Adrenal gland (tissue), 12 donors: ENCODE data around the gene RGS1. TPM values are rescaled to one million over a fixed set of nuclear protein-coding genes. Genes with fewer than 3 reads are reported as not detected.

Source experiments
- DNase-seq, 7 donors: peaks; one replicate each; pipeline ENCODE4 v3.0.0-alpha.2; 2019 to 2020
- H3K27ac ChIP-seq, 5 donors: fragments of 200-600 bp; sonication (generic) in 4 of 5; 1 replicate in 3 of 5; 2 replicates in 2 of 5; pipeline versions ENCODE4 v1.5.1 to v1.8.0; 2016 to 2020; ENCODE audit warnings: mild to moderate bottlenecking in 1 of 5
- H3K27me3 ChIP-seq: fragments of 200-600 bp; 2 replicates; pipeline ENCODE4 v1.8.0; 2021
- H3K36me3 ChIP-seq, 2 donors: fragments of 200-600 bp; replicated peaks in 1 of 2; 1 replicate in 1 of 2; 2 replicates in 1 of 2; pipeline versions ENCODE4 v1.5.1 to v1.8.0; 2018 to 2022
- H3K4me1 ChIP-seq, 2 donors: fragments of 200-600 bp; replicated peaks in 1 of 2; 1 replicate in 1 of 2; 2 replicates in 1 of 2; pipeline versions ENCODE4 v1.5.1 to v1.8.0; 2018 to 2021
- H3K4me3 ChIP-seq, 4 donors: fragments of 200-600 bp; sonication (generic) in 3 of 4; one replicate each; pipeline ENCODE4 v1.5.1; 2016 to 2018
- H3K9me3 ChIP-seq, 3 donors: fragments of 200-600 bp; sonication (generic) in 1 of 3; replicated peaks in 1 of 3; 1 replicate in 2 of 3; 2 replicates in 1 of 3; pipeline versions ENCODE4 v1.5.1 to v1.8.0; 2016 to 2021
- POLR2A ChIP-seq, 2 donors: fragments of 450-650 bp; IDR thresholded peaks; one replicate each; pipeline ENCODE4 v1.6.1; 2017; ENCODE audit warnings: antibody characterized with exemption in 2 of 2, mild to moderate bottlenecking in 2 of 2, moderate library complexity in 1 of 2
- WGBS, 4 donors: extraction: QIAGEN DNeasy Blood & Tissue Kit in 2 of 4; methylation state at CpG; one replicate each; pipeline versions ENCODE4 v1.1.5 to v1.1.7; 2013 to 2017; 5-methylcytosine and 5-hydroxymethylcytosine counted together
- intact Hi-C, 2 donors: fragments of 100-400 bp; cut with DNase I; formaldehyde crosslinking; loops; one replicate each; pipeline versions ENCODE4 v1.14.1 to v1.15.0; 2022 to 2023
- polyA plus RNA-seq, 3 donors: library from polyadenylated mRNA; stranded (reverse); fragments of 200-250 nt in 2 of 3; fragments of 350-450 nt in 1 of 3; fragmentation: Illumina TruSeq in 1 of 3; extraction: RNeasy Lipid Tissue Mini Kit (QIAGEN cat#74804) in 1 of 3; gene quantifications; one replicate each; pipeline ENCODE4 v1.2.3, GENCODE V29; 2013 to 2014
- total RNA-seq, 9 donors: library from RNA; depleted of rRNA in 4 of 9; stranded (reverse); fragments of >200 nt in 4 of 9; fragments of 120-200 nt in 1 of 9; fragmentation: NEBNext Ultra II Directional in 1 of 9; extraction: Animal tissue kit (Norgen Biotek cat#: 25700) in 1 of 9; gene quantifications; one replicate each; pipeline versions ENCODE4 v1.1.0 to v1.2.4, GENCODE V29; 2013 to 2023
- TF ChIP-seq, protein P1 (sequence below), 6 experiments: fragments of 450-650 bp in 4 of 6; fragments of 200-600 bp in 2 of 6; sonication (generic) in 1 of 6; IDR thresholded peaks; 1 replicate in 5 of 6; 2 replicates in 1 of 6; pipeline versions ENCODE4 v1.5.1 to v1.8.0; 2016 to 2021; ENCODE audit warnings: antibody characterized with exemption in 6 of 6, mild to moderate bottlenecking in 2 of 6, moderate library complexity in 1 of 6
- donor health status: healthy with polysubstance abuse.
- donor health status: Bipolar disorder and iron deficiency.
- donor health status: DM: yes; HTN: yes; CAD: no.
- donor health status: DM: no; HTN: no; CAD: no.
- donor health status: DM: no; HTN: no; CAD: no.
- donor health status: DM: yes; HTN: yes; CAD: no.

The RGS1 gene
- total and polyA plus RNA-seq, 12 donors = 2.4 to 124 (median 9.4) TPM

DNA sequence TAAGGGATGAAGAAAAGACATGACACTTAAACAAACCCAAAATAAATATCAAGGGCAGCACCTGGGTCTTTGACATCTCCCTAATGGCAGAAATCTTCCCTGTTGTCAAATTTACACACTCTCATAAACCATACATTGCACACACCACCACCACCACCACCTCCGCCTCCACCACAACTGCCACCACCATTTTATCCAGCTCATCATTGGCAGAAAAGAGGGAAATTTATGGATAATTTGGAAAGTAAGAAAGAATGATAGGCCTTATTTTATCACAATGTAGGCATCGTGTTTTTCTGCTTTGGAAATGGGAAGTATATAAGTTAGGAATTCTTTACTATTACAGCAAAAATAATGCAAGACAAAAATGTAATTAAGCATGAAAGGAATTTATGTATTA, 33.1 kb downstream of the RGS1 start:
- H3K27ac ChIP-seq = no peak overlapping the region
- TF ChIP-seq POLR2A (IDR thresholded peaks at IDR 0.05) = no peak
- TF ChIP-seq, protein P1, sequence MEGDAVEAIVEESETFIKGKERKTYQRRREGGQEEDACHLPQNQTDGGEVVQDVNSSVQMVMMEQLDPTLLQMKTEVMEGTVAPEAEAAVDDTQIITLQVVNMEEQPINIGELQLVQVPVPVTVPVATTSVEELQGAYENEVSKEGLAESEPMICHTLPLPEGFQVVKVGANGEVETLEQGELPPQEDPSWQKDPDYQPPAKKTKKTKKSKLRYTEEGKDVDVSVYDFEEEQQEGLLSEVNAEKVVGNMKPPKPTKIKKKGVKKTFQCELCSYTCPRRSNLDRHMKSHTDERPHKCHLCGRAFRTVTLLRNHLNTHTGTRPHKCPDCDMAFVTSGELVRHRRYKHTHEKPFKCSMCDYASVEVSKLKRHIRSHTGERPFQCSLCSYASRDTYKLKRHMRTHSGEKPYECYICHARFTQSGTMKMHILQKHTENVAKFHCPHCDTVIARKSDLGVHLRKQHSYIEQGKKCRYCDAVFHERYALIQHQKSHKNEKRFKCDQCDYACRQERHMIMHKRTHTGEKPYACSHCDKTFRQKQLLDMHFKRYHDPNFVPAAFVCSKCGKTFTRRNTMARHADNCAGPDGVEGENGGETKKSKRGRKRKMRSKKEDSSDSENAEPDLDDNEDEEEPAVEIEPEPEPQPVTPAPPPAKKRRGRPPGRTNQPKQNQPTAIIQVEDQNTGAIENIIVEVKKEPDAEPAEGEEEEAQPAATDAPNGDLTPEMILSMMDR (IDR thresholded peaks at IDR 0.05) = no peak
- no peaks in the 10 kb centered on the region for H3K9me3 ChIP-seq
- no peaks in the 10 kb centered on the region for H3K36me3 ChIP-seq
- peaks cover 0 to 21% of the 10 kb centered on the region in 2 donors for H3K4me1 ChIP-seq
- WGBS, 4 donors = 64 to 95% (median 91%) methylated on average over 2 of the region's 2 CpGs
- H3K4me3 ChIP-seq = no peak overlapping the region
- no peak for DNase-seq
- intact Hi-C loops = loop anchor here (2.0 to 5.0 kb wide), 2 partner anchors 131 to 132 kb away; no protein-coding TSS in a partner anchor
- no peaks in the 10 kb centered on the region for H3K27me3 ChIP-seq

DNA sequence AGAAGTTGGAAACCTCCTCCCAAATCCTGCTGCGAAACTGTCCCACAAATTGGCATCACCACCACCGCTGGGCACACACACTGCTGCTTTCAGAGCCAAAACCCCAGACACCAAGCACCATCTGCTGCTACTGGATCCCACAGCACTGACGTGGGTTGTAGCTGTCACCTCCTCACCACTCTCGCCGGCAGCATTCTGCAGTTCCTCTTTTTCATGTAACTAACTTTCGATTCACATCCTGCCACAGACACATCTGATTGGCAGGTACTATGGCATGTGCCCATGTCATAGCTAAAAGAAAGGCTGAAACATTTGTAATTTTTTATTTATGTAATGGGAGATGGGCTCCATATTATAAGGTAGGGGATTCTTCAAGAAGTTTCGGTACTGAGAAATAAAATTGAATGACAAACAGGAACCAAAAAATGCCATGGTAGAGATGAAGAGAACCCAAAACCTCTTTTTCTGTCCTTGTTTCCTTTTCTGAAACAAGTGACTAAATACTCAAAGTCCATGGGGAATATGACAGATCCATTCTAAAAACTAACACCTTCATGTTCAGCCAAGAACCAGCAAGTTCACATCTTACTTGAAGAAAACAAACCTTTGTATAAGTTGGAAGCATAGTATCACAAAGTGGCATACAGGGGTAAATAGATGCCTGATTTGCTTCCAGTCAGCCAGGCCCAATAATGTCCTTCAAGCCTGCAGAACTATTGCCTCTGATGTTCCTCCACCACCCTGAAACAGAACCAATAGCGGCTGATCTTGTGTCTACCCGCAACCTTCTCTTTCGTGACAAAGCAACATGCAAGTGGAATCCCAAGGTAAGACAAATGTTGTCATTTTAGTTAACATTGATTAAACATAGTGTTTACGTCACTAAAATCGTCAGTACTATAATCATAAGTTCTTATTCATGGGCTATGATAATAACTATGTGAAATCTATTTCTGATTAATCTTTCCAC, 33.8 kb downstream of the RGS1 start:
- Histone ChIP-seq H3K4me3 (no peak overlapping the region), H3K9me3 (no peaks in the 10 kb centered on the region), H3K27ac (no peak overlapping the region), H3K36me3 (no peaks in the 10 kb centered on the region), H3K27me3 (no peaks in the 10 kb centered on the region), H3K4me1 (peaks cover 0 to 21% of the 10 kb centered on the region in 2 donors)
- intact Hi-C loops = loop anchor here (2.0 to 10.0 kb wide), 3 partner anchors 132 to 185 kb away; no protein-coding TSS in a partner anchor
- peak; percentile 22 to 69 (median 57) for DNase-seq
- 68 to 78% (median 74%) methylated on average over 12 of the region's 12 CpGs for WGBS, 4 donors
- no peak for TF ChIP-seq POLR2A (IDR thresholded peaks at IDR 0.05)
- TF ChIP-seq, protein P1 (IDR thresholded peaks at IDR 0.05) = no peak

DNA sequence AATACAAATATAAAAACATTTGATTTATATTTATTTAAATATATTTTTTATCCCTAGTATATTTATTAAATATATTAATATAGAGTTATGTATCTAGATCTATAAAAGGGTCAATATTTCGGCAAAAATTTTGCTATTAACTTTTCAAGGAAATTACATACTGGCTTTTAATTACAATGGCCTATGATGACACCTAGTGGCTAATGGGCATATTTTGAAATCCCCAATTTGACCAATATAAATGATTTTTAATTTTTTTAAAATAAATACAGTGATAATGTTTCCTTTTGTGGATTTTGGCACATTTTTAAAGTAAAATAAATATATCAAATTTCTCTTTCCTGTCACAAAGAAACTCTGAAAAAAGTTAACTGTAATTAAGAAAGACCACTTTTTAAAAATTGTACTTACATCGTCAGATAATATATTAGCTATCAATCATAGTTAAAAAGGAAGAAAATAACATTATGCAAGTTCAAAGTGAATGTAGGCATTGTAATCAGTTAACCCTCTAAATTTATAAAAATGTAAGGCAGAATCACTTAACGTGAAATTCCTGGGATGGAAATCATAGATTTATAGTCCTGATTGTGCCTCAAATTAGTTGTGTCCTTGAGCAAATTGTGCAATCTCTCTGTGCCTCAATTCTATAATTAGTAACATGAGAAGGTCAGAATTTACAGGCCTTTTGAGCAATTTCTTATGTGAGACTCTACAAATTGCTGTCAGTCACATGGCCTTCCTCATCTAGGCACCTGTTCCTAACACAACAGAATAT, 34.7 kb downstream of the RGS1 start:
- H3K4me3 ChIP-seq = no peak overlapping the region
- no peaks in the 10 kb centered on the region for H3K36me3 ChIP-seq
- no peak for TF ChIP-seq POLR2A (IDR thresholded peaks at IDR 0.05)
- TF ChIP-seq, protein P1 (IDR thresholded peaks at IDR 0.05) = peak; percentile 47 to 77 (median 60)
- H3K27me3 ChIP-seq = no peaks in the 10 kb centered on the region
- peaks cover 0 to 21% of the 10 kb centered on the region in 2 donors for H3K4me1 ChIP-seq
- H3K27ac ChIP-seq = no peak overlapping the region
- WGBS, 4 donors = 22 to 28% (median 26%) methylated on average over 3 of the region's 3 CpGs
- no peaks in the 10 kb centered on the region for H3K9me3 ChIP-seq
- no peak for DNase-seq
- intact Hi-C loops = loop anchor here in 1 of 2 donors (10.0 kb wide), 1 partner anchor 184 kb away; no protein-coding TSS in a partner anchor

DNA sequence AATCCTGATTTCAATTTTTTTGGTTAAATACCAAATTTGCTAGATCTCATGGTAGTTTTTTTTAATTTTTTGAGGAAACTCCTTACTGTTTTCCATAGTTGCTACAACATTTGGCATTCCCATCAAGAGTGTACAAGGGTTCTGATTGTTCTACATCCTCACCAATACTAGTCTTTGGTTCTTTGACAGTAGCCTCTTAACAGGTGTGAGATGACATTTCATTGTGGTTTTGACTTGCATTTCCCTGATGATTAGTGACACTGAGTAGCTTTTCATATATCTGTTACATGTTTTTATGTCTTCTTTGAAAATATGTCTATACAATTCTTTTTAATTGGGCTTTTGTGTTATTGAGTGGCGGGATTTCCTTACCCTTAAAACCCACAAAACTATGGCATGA, 39.5 kb downstream of the RGS1 start:
- TF ChIP-seq, protein P1 (IDR thresholded peaks at IDR 0.05) = no peak
- no peak for TF ChIP-seq POLR2A (IDR thresholded peaks at IDR 0.05)
- 92 to 97% (median 96%) methylated on average over 1 of the region's 1 CpG for WGBS, 4 donors
- Histone ChIP-seq H3K27ac (no peak overlapping the region), H3K27me3 (no peaks in the 10 kb centered on the region), H3K4me3 (no peak overlapping the region), H3K4me1 (peaks cover 0 to 17% of the 10 kb centered on the region in 2 donors), H3K36me3 (no peaks in the 10 kb centered on the region), H3K9me3 (peaks cover 0 to 6% (median 0%) of the 10 kb centered on the region in 3 donors)
- DNase-seq = no peak
- intact Hi-C loops = loop anchor here in 1 of 2 donors (10.0 kb wide), 1 partner anchor 180 kb away; no protein-coding TSS in a partner anchor
